Epithelial cell of prostate (primary cell): ENCODE measurements around the gene TMF1.

ENCODE experiments used
- DNase-seq: peaks from one replicate; pipeline ENCODE4 v3.0.0-alpha.2; 2011; ENCODE audit warnings: low read depth, low spot score
- H3K27ac ChIP-seq: fragments of 450-650 bp; 2 replicates; pipeline ENCODE4 v1.5.1; 2017; ENCODE audit warnings: mild to moderate bottlenecking

TMF1 gene

DNA sequence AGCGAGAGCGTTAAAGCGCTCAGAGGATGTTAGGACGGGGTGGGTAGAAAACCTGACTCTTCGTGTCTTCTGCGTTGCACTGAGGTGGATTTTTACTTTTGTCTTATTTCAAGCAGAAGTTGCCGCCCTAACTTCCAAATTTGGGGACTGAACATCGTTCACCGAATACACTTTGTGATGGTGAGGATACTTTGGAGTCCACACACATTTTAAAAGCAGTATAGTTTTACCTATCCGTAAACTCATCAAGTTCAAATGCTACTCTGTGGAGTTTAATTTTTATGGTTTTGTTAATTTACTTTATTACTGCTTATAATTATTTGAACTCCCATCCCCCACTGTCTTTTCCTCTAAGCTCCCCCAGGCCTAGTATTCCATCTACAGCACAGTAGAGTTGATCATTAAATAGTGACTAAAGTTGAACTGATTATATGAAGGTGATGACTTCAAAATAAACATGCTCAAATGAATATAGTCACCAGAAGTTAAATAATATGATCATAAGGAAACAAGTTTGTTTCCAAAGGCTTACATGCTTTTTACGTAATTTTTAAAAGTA is 38.0 kb downstream of the TMF1 start:
- no peak for DNase-seq
- H3K27ac ChIP-seq = peak overlapping the region; percentile 99

GRCh38 chr3:69013253-69014021 is 38.7 kb downstream of the TMF1 start, which contains the start of gene EOGT:
Gene EOGT (minus strand): TSS chr3:69013684. CDS start chr3:69009846, 3,838 bp downstream.
- H3K27ac ChIP-seq = peak within 1 kb of the TSS; percentile 99
- DNase-seq = no peak

- H3K27ac ChIP-seq = peak overlapping the region; percentile 99
- DNase-seq = no peak
These were observed 39.3 kb downstream of the TMF1 start for GRCh38 chr3:69012800-69013252.

DNA sequence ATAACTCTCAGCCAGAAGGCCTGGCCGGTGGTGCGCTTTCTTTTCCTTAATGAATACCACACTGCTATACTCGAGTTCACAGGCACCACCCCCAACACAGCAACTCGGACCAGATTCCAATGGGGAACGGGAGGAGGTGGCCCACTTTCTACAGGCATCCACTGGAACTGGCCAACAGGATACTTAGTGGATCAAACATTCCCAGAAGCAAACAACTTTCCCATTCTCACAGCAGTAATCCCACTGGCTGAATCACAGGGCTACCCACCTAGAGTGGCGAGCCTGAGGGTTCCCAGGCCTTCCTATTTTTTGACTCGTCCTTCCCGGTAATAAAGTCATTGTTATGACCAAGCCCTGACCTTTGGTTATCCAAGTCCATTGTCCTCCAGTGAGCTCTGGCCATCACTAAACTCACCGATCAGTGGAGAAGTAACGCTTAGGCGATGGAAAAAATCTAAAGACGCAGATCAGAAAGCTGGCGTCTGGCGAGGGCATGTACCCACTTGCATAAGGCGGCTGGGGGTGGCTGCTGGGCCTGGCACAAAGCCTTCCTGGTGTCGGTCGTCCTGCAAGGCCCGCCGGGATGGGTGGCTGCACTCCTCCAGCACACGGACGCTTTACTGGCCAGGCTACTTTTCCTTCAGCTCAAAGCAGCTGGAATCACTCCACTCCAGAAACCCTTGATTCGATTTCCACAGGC is 39.9 kb downstream of the TMF1 start:
- peak overlapping the region; percentile 99 for H3K27ac ChIP-seq
- no peak for DNase-seq

- peak overlapping the region; percentile 99 for H3K27ac ChIP-seq
- DNase-seq = no peak
These were observed 40.9 kb downstream of the TMF1 start for GRCh38 chr3:69011096-69011730.

DNA sequence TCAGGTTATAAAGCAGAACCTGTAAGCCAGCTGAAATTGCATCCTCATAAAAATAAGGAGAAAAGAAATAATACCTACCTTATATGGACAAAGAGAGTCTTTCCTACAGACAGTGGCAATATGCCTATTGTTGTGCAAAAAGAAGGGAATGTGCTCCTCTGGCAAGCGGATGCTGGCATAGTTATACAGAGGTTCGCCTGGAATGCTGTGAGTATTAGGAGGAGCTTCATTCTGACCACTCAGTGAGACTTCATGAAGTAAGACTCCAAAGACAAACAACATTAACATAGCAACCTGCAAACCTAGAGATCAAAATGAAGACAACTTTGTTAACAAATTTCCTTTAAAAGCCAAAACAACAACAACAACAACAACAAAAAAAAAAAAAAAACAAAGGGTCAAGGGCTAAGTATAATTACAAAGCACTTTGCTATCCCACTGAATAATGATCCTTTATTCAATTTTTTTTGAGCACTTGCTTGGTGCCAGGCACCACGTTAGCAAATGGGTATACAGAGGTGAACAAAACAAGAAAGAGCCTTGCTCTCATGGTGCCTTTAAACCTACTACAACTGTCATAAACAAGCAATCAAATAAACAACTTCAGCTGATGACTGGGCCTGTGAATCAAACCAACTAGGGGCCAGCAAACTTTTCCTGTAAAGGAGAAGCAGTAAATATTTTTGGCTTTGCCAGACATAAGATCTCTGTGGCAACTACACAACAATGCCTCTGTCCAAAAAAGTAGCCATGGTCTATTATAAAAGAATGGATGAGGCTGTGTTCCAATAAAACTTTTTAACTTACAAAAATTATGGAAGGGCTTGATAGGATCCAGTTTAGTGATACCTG is 42.3 kb downstream of the TMF1 start:
- H3K27ac ChIP-seq = peak overlapping the region; percentile 99
- no peak for DNase-seq

GRCh38 chr3:69008980-69009379 is 43.2 kb downstream of the TMF1 start:
- DNase-seq = no peak
- peak overlapping the region; percentile 99 for H3K27ac ChIP-seq

DNA sequence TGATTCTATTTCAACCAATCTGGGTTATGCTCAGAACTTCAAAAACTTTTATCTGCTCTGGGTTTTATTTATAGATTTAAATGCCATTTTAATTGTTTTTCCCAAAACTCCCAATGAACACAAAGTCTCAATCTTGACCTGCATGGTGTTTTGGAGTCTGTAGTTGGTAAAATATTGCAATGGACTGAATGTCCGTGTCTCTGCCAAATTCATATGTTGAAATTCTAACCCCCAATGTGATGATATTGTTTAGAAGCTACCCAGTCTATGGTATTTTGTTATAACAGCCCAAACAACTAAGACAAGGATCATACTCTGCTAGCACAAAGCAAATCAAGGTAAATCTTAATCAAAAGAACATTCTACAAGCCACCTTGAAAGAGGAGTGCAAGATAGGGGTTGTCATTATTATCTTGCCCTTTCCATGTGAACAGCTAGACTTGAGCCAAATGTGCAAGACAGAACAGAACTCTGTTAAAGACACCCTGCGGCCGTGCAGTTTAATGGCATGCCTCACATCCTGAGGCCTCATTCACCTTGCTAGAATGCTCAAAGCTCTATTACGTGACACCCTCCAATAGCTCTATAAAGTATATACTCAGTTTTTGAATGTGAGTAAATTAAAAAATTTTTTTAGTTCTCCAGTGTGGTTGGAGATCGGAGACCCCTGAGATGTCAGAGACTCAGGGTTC is 46.2 kb downstream of the TMF1 start:
- peak overlapping the region; percentile 79 for H3K27ac ChIP-seq
- DNase-seq = no peak

- H3K27ac ChIP-seq = peak overlapping the region; percentile 79
- DNase-seq = no peak
These were observed 46.9 kb downstream of the TMF1 start for GRCh38 chr3:69005071-69005790.

GRCh38 chr3:69004138-69004537 is 48.0 kb downstream of the TMF1 start:
- no peak for DNase-seq
- no peak overlapping the region for H3K27ac ChIP-seq

- DNase-seq = no peak
- no peak overlapping the region for H3K27ac ChIP-seq
These were observed 52.5 kb downstream of the TMF1 start for GRCh38 chr3:68999605-69000004.

- DNase-seq = no peak
These were observed 53.0 kb downstream of the TMF1 start for GRCh38 chr3:68999158-68999557.

DNA sequence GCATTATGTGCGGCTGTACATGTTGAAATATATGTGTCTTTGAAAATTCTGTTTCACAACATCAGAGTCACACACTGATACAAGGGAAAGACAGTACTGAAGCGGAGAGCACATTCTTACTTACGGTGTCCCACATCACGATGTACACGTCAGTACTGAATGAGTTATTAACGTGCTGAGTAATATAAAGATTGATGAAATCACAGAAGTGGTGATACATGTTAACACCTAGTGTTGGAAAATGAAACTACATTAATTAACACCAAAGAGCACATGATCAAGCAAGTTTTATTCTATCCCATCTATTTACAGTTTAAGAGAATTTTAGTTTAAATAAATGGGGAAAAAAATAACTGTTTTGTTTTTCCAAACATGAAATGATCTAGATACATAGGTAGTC is 54.2 kb downstream of the TMF1 start:
- H3K27ac ChIP-seq = peak overlapping the region; percentile 68
- DNase-seq = no peak

More at GRCh38 chr3:68999158-68999557, 53.0 kb downstream of the TMF1 start:
- no peak overlapping the region for H3K27ac ChIP-seq

DNA sequence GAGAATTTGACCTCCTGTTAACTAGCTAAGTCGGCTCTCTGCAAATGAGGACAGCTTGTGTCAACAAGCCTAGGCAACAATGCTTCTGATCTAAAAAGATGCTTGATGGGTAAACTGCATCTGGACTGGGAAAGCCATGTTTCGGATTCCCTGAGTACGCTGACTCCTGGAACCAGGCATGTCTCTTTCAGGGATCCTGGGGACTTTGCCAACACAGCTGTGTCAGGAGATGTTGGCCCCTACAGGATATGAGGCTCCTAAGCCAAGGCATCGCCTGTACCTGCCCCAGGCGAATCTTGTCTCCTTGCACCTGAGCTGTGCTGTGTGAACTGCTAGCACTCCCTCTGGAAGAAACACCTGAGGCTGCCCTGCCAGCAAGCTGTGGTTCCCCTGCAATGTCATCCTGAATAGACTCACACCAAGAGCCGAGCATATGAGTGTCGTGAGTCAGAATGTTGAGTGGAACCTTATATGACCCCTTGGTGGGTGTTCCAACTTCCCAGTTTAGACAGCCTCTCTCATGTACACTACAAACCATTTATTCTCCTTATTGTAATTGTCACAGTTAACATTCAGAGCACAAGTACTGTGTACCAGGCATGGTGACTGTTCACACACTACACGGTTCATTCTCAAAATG is 55.7 kb downstream of the TMF1 start:
- peak; percentile 83 for DNase-seq
- peak overlapping the region; percentile 68 for H3K27ac ChIP-seq

- H3K27ac ChIP-seq = no peak overlapping the region
- DNase-seq = no peak
These were observed 63.4 kb downstream of the TMF1 start for GRCh38 chr3:68988740-68989139.

- H3K27ac ChIP-seq = no peak overlapping the region
- no peak for DNase-seq
These were observed 64.8 kb downstream of the TMF1 start for GRCh38 chr3:68987322-68987721.

- DNase-seq = no peak
- H3K27ac ChIP-seq = no peak overlapping the region
These were observed 65.5 kb downstream of the TMF1 start for GRCh38 chr3:68986496-68987208.
